Ovary (tissue), 9 donors: ENCODE data around the gene SLC22A23. TPM values are rescaled to one million over a fixed set of nuclear protein-coding genes. Genes with fewer than 3 reads are reported as not detected.
"Not testable (repeated sequence)": the region's sequence is repeated elsewhere in the genome, so short reads cannot be mapped to it uniquely, and the experiment has no call there.

Experiments used
- DNase-seq, 5 donors: peaks; one replicate each; pipeline ENCODE4 v3.0.0-alpha.2; 2019 to 2020
- H3K27ac ChIP-seq, 2 donors: fragments of 200-600 bp; one replicate each; pipeline versions ENCODE4 v1.5.1 to v1.8.0; 2019 to 2022
- H3K27me3 ChIP-seq: fragments of 200-600 bp; one replicate; pipeline ENCODE4 v1.8.0; 2022
- H3K36me3 ChIP-seq: fragments of 200-600 bp; sonication (generic); one replicate; pipeline ENCODE4 v1.5.1; 2019
- H3K4me1 ChIP-seq: one replicate; pipeline ENCODE4 v1.8.1; 2013; ENCODE audit warnings: mild to moderate bottlenecking, moderate library complexity; ENCODE audit not compliant: insufficient read depth
- H3K4me3 ChIP-seq: fragments of 200-600 bp; sonication (generic); one replicate; pipeline ENCODE4 v1.5.1; 2017
- H3K9me3 ChIP-seq, 2 donors: fragments of 200-600 bp in 1 of 2; sonication (generic) in 1 of 2; one replicate each; pipeline versions ENCODE4 v1.5.1 to v1.8.1; 2013 to 2019; ENCODE audit warnings: mild to moderate bottlenecking in 1 of 2, moderate library complexity in 1 of 2
- CTCF ChIP-seq, 3 donors: fragments of 450-650 bp in 2 of 3; fragments of 200-600 bp in 1 of 3; IDR thresholded peaks; one replicate each; pipeline versions ENCODE4 v1.5.1 to v1.8.0; 2016 to 2022; ENCODE audit warnings: antibody characterized with exemption in 3 of 3, mild to moderate bottlenecking in 1 of 3
- EP300 ChIP-seq: sonication (generic); formaldehyde crosslinking; IDR thresholded peaks from one replicate; pipeline ENCODE4 v1.6.1; 2017; ENCODE audit warnings: antibody characterized with exemption
- POLR2A ChIP-seq: fragments of 450-650 bp; IDR thresholded peaks from one replicate; pipeline ENCODE4 v1.6.1; 2017; ENCODE audit warnings: antibody characterized with exemption, mild to moderate bottlenecking, moderate library complexity
- WGBS, 3 donors: extraction: QIAGEN DNeasy Blood & Tissue Kit in 1 of 3; methylation state at CpG; one replicate each; pipeline versions ENCODE4 v1.1.5 to v1.1.7; 2013 to 2017; 5-methylcytosine and 5-hydroxymethylcytosine counted together
- intact Hi-C, 4 donors: fragments of 100-400 bp; cut with DNase I; formaldehyde crosslinking; loops; one replicate each; pipeline versions ENCODE4 v1.11.0 to v1.15.1; 2022 to 2023
- polyA plus RNA-seq, 2 donors: library from polyadenylated mRNA; stranded (reverse); fragments of 200-250 nt in 1 of 2; fragments of 350-450 nt in 1 of 2; fragmentation: Illumina TruSeq in 1 of 2; extraction: RNeasy Lipid Tissue Mini Kit (QIAGEN cat#74804) in 1 of 2; gene quantifications; one replicate each; pipeline ENCODE4 v1.2.3, GENCODE V29; 2013 to 2014
- total RNA-seq, 7 donors: library from RNA; depleted of rRNA in 2 of 7; stranded (reverse); fragments of >200 nt in 2 of 7; fragmentation: NEBNext Ultra II Directional in 3 of 7; extraction: Animal tissue kit (Norgen Biotek cat#: 25700) in 3 of 7; gene quantifications; one replicate each; pipeline versions ENCODE4 v1.1.0 to v1.2.4, GENCODE V29; 2016 to 2023
- donor health status: DM: no; HTN: no; CAD: no; lungs with moderate emphysema.
- donor health status: DM: no; HTN: no; CAD: no.
- donor health status: Bipolar disorder and iron deficiency.
- donor health status: DM: yes; HTN: yes; CAD: no.
- donor health status: DM: no; HTN: no; CAD: no.
- donor health status: DM: yes; HTN: yes; CAD: no.

The SLC22A23 gene
- total and polyA plus RNA-seq, 9 donors = 2.3 to 31.0 (median 5.2) TPM

GRCh38 chr6:3245216-3245615 lies 211.6 kb downstream of the SLC22A23 start:
- Histone ChIP-seq H3K9me3 (no peaks in the 10 kb centered on the region), H3K36me3 (no peaks in the 10 kb centered on the region), H3K4me1 (peaks cover 3% of the 10 kb centered on the region), H3K27me3 (no peaks in the 10 kb centered on the region), H3K27ac (no peak overlapping the region), H3K4me3 (no peak overlapping the region)
- intact Hi-C loops = no loop called here
- 92 to 95% (median 94%) methylated on average over 5 of the region's 5 CpGs for WGBS, 3 donors
- no peak for TF ChIP-seq POLR2A
- TF ChIP-seq EP300 = no peak
- no peak for TF ChIP-seq CTCF (IDR thresholded peaks at IDR 0.05)
- no peak for DNase-seq

GRCh38 chr6:3244832-3245161 lies 212.1 kb downstream of the SLC22A23 start:
- H3K27me3 ChIP-seq, H3K4me3 ChIP-seq, DNase-seq, H3K9me3 ChIP-seq, H3K4me1 ChIP-seq, H3K36me3 ChIP-seq, intact Hi-C loops, H3K27ac ChIP-seq: not testable (repeated sequence)
- WGBS, 3 donors = 93 to 94% (median 94%) methylated on average over 7 of the region's 7 CpGs

- intact Hi-C loops = no loop called here
- no peaks in the 10 kb centered on the region for H3K36me3 ChIP-seq
- H3K4me3 ChIP-seq = no peak overlapping the region
- DNase-seq = no peak
- 81 to 85% (median 81%) methylated on average over 8 of the region's 8 CpGs for WGBS, 3 donors
- TF ChIP-seq POLR2A (no peak), CTCF (IDR thresholded peaks at IDR 0.05) (no peak), EP300 (no peak)
- H3K4me1 ChIP-seq = peaks cover 3% of the 10 kb centered on the region
- H3K27ac ChIP-seq = no peak overlapping the region
- no peaks in the 10 kb centered on the region for H3K27me3 ChIP-seq
- no peaks in the 10 kb centered on the region for H3K9me3 ChIP-seq
Measured at GRCh38 chr6:3244003-3244831, 212.6 kb downstream of the SLC22A23 start.

- H3K9me3 ChIP-seq = no peaks in the 10 kb centered on the region
- intact Hi-C loops = no loop called here
- no peak for TF ChIP-seq POLR2A
- no peak for TF ChIP-seq CTCF (IDR thresholded peaks at IDR 0.05)
- no peak for TF ChIP-seq EP300
- DNase-seq = no peak
- 84 to 88% (median 84%) methylated on average over 4 of the region's 4 CpGs for WGBS, 3 donors
- no peaks in the 10 kb centered on the region for H3K4me1 ChIP-seq
- H3K36me3 ChIP-seq = no peaks in the 10 kb centered on the region
- no peak overlapping the region for H3K27ac ChIP-seq
- no peak overlapping the region for H3K4me3 ChIP-seq
- H3K27me3 ChIP-seq = no peaks in the 10 kb centered on the region
Measured at GRCh38 chr6:3242768-3243167, 214.1 kb downstream of the SLC22A23 start.

GRCh38 chr6:3241745-3242144 lies 215.1 kb downstream of the SLC22A23 start:
- H3K4me3 ChIP-seq, H3K4me1 ChIP-seq, intact Hi-C loops, H3K27ac ChIP-seq, H3K27me3 ChIP-seq, H3K36me3 ChIP-seq, H3K9me3 ChIP-seq, DNase-seq: not testable (repeated sequence)
- WGBS, 3 donors = 91 to 92% (median 91%) methylated on average over 4 of the region's 4 CpGs
